ENCODE measurements around the gene SYT17.

SYT17 gene

GRCh38 chr16:19301931-19302330 is 133.9 kb downstream of the SYT17 start:
- no peak for DNase-seq (ENCODE audit: low read depth in 2 of 2)

- no peak for DNase-seq (ENCODE audit: low read depth in 2 of 2)
Measured at GRCh38 chr16:19304750-19305149, 136.7 kb downstream of the SYT17 start.

- no peak for DNase-seq (ENCODE audit: low read depth in 2 of 2)
Measured at GRCh38 chr16:19305443-19305842, 137.4 kb downstream of the SYT17 start.

GRCh38 chr16:19307587-19308241 is 139.7 kb downstream of the SYT17 start:
- DNase-seq (ENCODE audit: low read depth in 2 of 2) = no peak

GRCh38 chr16:19308392-19308791 is 140.4 kb downstream of the SYT17 start:
- no peak for DNase-seq (ENCODE audit: low read depth in 2 of 2)

- DNase-seq (ENCODE audit: low read depth in 2 of 2) = no peak
Measured at GRCh38 chr16:19309178-19309577, 141.1 kb downstream of the SYT17 start.

- no peak for DNase-seq (ENCODE audit: low read depth in 2 of 2)
Measured at GRCh38 chr16:19314718-19315425, 146.8 kb downstream of the SYT17 start.

- no peak for DNase-seq (ENCODE audit: low read depth in 2 of 2)
Measured at GRCh38 chr16:19315889-19316433, 147.9 kb downstream of the SYT17 start.

- no peak for DNase-seq (ENCODE audit: low read depth in 2 of 2)
Measured at GRCh38 chr16:19316846-19317245, 148.8 kb downstream of the SYT17 start.

Measured in stimulated activated CD4-positive, alpha-beta T cell treated with anti-CD3 and anti-CD28 coated beads, Interleukin-1b, Interleukin-23, amount 100 ng/mL, for 4 hours (primary cell).